PC-9 (cell line): ENCODE results near the gene ARF3. TPM values are rescaled to one million over a fixed set of nuclear protein-coding genes. Genes with fewer than 3 reads are reported as not detected.
"Not testable (repeated sequence)": the region's sequence is repeated elsewhere in the genome, so short reads cannot be mapped to it uniquely, and the experiment has no call there.

ENCODE experiments used
- BruUV-seq: library from RNA; stranded (reverse); fragments of 400-500 nt; replicated peaks from 2 replicates; lab custom pipeline; 2021; lab: Mats Ljungman, UMichigan
- CTCF ChIA-PET: fragments of 300-600 bp; sonication (Branson Sonifier 250); formaldehyde crosslinking; loops from one replicate; lab custom pipeline; 2022; ENCODE audit warnings: antibody characterized with exemption; lab: Charles Lee
- POLR2A ChIA-PET: fragments of 300-600 bp; sonication (Branson Sonifier 250); formaldehyde crosslinking; loops from one replicate; lab custom pipeline; 2022; ENCODE audit warnings: antibody characterized with exemption; ENCODE audit not compliant: unreplicated experiment; lab: Charles Lee
- DNase-seq, 2 experiments: peaks; one replicate each; pipeline versions ENCODE4 v3.0.0 to v3.0.0-alpha.2; 2015 to 2022; ENCODE audit warnings: mixed read lengths in 1 of 2
- H2AFZ ChIP-seq: fragments of 200-600 bp; sonication (generic); 2 replicates; pipeline ENCODE4 v1.8.1; 2017; ENCODE audit warnings: antibody characterized with exemption
- H3F3A ChIP-seq: fragments of 200-600 bp; sonication (generic); 2 replicates; pipeline ENCODE4 v1.8.1; 2017; ENCODE audit warnings: antibody characterized with exemption, mild to moderate bottlenecking, low read depth; ENCODE audit not compliant: insufficient read depth
- H3K27ac ChIP-seq: fragments of 200-600 bp; sonication (generic); 2 replicates; pipeline ENCODE4 v1.6.1; 2016; ENCODE audit warnings: mixed run types
- H3K27me3 ChIP-seq: fragments of 200-600 bp; sonication (generic); 2 replicates; pipeline ENCODE4 v1.6.1; 2016; ENCODE audit warnings: low read depth, mixed run types; ENCODE audit not compliant: insufficient read depth
- H3K36me3 ChIP-seq: fragments of 200-600 bp; sonication (generic); 2 replicates; pipeline ENCODE4 v1.6.1; 2016; ENCODE audit warnings: low read depth, mixed run types
- H3K4me1 ChIP-seq: fragments of 200-600 bp; sonication (generic); replicated peaks from 2 replicates; pipeline ENCODE4 v1.6.1; 2016; ENCODE audit warnings: mixed run types; ENCODE audit not compliant: insufficient read depth
- H3K4me2 ChIP-seq: fragments of 200-600 bp; sonication (generic); 2 replicates; pipeline ENCODE4 v1.6.1; 2017; ENCODE audit warnings: mixed run types
- H3K4me3 ChIP-seq: fragments of 200-600 bp; sonication (generic); 2 replicates; pipeline ENCODE4 v1.6.1; 2016; ENCODE audit warnings: mixed run types
- H3K79me2 ChIP-seq: fragments of 200-600 bp; sonication (generic); 2 replicates; pipeline ENCODE4 v1.6.1; 2017; ENCODE audit warnings: low read depth, mixed run types
- H3K9me2 ChIP-seq: fragments of 200-600 bp; sonication (generic); 2 replicates; pipeline ENCODE4 v1.8.1; 2017; ENCODE audit warnings: mild to moderate bottlenecking; ENCODE audit not compliant: insufficient read depth
- H3K9me3 ChIP-seq: fragments of 200-600 bp; sonication (generic); 2 replicates; pipeline ENCODE4 v1.8.1; 2016; ENCODE audit warnings: low read depth; ENCODE audit not compliant: insufficient read depth
- H4K20me1 ChIP-seq: fragments of 200-600 bp; sonication (generic); 2 replicates; pipeline ENCODE4 v1.8.1; 2017; ENCODE audit not compliant: insufficient read depth
- EZH2 ChIP-seq: fragments of 200-600 bp; sonication (generic); IDR thresholded peaks from 2 replicates; pipeline ENCODE4 v1.8.0; 2017; ENCODE audit warnings: antibody characterized with exemption, low read depth
- intact Hi-C: fragments of 100-400 bp; cut with micrococcal nuclease; formaldehyde crosslinking; loops from one replicate; pipeline ENCODE4 v1.10.0; 2022; ENCODE audit not compliant: unreplicated experiment
- total RNA-seq: library from RNA; stranded (reverse); gene quantifications from 2 replicates; pipeline ENCODE4 v1.2.3, GENCODE V29; 2021
- TF ChIP-seq, protein P1 (sequence below): fragments of 200-600 bp; sonication (generic); conservative IDR thresholded peaks from 2 replicates; pipeline ENCODE4 v1.6.1; 2017; ENCODE audit warnings: mixed run types, antibody characterized with exemption, mild to moderate bottlenecking, moderate library complexity

ARF3 gene
- total RNA-seq, 1 experiment from 2014 or later: 205 TPM

DNA sequence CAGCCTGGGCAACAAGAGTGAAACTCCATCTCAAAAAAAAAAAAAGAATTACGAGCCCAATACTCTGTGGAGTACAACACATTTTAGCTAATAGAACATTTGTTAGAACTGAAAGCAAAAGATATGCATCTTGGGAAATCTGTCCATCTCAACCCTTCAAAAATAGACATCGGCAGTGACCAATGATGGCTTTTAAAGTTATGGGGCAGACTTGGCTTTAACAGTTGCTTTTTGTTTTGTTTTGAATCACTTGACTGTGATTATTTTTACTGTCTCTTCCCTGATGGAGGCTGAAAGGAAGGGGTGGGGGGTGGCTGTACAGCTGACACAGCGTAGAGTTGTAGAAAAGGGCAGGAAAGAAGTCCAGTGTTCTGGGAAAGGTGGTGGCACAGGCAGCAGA lies 34.2 kb downstream of the ARF3 start:
- Histone ChIP-seq H3K27ac (no peak overlapping the region), H2AFZ (no peak overlapping the region), H3K79me2 (no peaks in the 10 kb centered on the region), H3K27me3 (no peaks in the 10 kb centered on the region), H3K4me2 (no peak overlapping the region), H3K4me3 (no peak overlapping the region), H3K4me1 (no peaks in the 10 kb centered on the region), H3K9me3 (no peaks in the 10 kb centered on the region), H4K20me1 (no peaks in the 10 kb centered on the region), H3K36me3 (no peaks in the 10 kb centered on the region), H3F3A (peaks cover 19% of the 10 kb centered on the region), H3K9me2 (no peaks in the 10 kb centered on the region)
- no peak for TF ChIP-seq EZH2
- TF ChIP-seq, protein P1, sequence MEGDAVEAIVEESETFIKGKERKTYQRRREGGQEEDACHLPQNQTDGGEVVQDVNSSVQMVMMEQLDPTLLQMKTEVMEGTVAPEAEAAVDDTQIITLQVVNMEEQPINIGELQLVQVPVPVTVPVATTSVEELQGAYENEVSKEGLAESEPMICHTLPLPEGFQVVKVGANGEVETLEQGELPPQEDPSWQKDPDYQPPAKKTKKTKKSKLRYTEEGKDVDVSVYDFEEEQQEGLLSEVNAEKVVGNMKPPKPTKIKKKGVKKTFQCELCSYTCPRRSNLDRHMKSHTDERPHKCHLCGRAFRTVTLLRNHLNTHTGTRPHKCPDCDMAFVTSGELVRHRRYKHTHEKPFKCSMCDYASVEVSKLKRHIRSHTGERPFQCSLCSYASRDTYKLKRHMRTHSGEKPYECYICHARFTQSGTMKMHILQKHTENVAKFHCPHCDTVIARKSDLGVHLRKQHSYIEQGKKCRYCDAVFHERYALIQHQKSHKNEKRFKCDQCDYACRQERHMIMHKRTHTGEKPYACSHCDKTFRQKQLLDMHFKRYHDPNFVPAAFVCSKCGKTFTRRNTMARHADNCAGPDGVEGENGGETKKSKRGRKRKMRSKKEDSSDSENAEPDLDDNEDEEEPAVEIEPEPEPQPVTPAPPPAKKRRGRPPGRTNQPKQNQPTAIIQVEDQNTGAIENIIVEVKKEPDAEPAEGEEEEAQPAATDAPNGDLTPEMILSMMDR: no peak
- ChIA-PET POLR2A (no interaction called here), CTCF (interaction anchor here (0.6 kb wide), 3 partner anchors 32 to 70 kb away, joined by 3 to 10 read pairs (median 4); no protein-coding TSS in a partner anchor)
- no TSS peak for BruUV-seq
- intact Hi-C loops: no loop called here
- no peak for DNase-seq

GRCh38 chr12:48917857-48918537 lies 39.3 kb downstream of the ARF3 start:
- Histone ChIP-seq H3K79me2 (no peaks in the 10 kb centered on the region), H3K36me3 (no peaks in the 10 kb centered on the region), H3F3A (no peaks in the 10 kb centered on the region; the same call in 1 of the 2 replicates), H4K20me1 (no peaks in the 10 kb centered on the region), H2AFZ (no peak overlapping the region), H3K27me3 (no peaks in the 10 kb centered on the region), H3K9me3 (no peaks in the 10 kb centered on the region), H3K4me3 (no peak overlapping the region), H3K27ac (no peak overlapping the region), H3K4me2 (no peak overlapping the region), H3K9me2 (no peaks in the 10 kb centered on the region), H3K4me1 (no peaks in the 10 kb centered on the region)
- ChIA-PET CTCF (no interaction called here), POLR2A (no interaction called here)
- intact Hi-C loops: no loop called here
- no TSS peak for BruUV-seq
- no peak for TF ChIP-seq EZH2
- TF ChIP-seq, protein P1: no peak
- no peak for DNase-seq

DNA sequence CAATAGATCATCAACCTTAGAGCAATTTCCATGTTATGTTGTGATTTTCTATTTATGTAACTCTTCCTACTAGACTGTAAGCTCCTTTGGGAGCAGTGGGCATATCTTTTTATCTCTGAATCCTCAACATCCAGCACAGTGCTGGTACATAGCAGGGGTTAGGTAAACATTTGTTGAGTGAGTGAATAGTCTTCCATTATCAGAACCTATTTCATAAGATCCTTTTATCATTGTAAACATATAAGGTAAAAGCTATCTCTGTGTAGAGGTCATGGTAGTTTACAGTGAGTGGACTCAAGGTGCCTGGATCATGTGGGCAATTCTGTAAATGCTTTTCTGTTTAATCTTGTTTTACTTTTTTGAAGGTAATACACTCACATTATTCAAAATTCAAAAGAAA lies 47.1 kb downstream of the ARF3 start:
- Histone ChIP-seq H3K79me2 (no peaks in the 10 kb centered on the region), H3K4me1 (peaks cover 11% of the 10 kb centered on the region), H3K4me3 (no peak overlapping the region), H3K9me2 (no peaks in the 10 kb centered on the region), H2AFZ (no peak overlapping the region), H3K4me2 (no peak overlapping the region), H3K27ac (no peak overlapping the region), H3K36me3 (no peaks in the 10 kb centered on the region), H3K27me3 (no peaks in the 10 kb centered on the region), H4K20me1 (no peaks in the 10 kb centered on the region), H3F3A (peaks cover 8% of the 10 kb centered on the region), H3K9me3 (no peaks in the 10 kb centered on the region)
- intact Hi-C loops: no loop called here
- no TSS peak for BruUV-seq
- TF ChIP-seq, protein P1: no peak
- no peak for TF ChIP-seq EZH2
- ChIA-PET POLR2A (no interaction called here), CTCF (interaction anchor here (0.6 kb wide), 2 partner anchors 11 to 37 kb away, joined by 3 to 10 read pairs; no protein-coding TSS in a partner anchor)
- DNase-seq: no peak

DNA sequence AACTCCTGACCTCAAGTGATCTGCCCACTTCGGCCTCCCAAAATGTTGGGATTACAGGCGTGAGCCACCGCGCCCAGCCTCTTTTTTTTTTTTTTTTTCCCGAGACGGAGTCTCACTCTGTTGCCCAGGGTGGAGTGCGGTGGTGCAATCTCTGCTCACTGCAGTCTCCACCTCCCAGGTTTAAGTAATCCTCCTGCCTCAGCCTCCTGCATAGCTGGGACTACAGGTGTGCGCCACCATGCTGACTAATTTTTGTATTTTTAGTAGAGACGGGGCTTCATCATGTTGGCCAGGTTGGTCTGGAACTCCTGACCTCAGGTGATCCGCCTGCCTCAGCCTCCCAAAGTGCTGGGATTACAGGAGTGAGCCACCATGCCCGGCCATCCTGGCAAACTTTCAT lies 47.6 kb downstream of the ARF3 start:
- H3K4me1 ChIP-seq: peaks cover 11% of the 10 kb centered on the region
- intact Hi-C loops, H3K27ac ChIP-seq, DNase-seq, POLR2A ChIA-PET, H3K4me3 ChIP-seq, H3K9me2 ChIP-seq, H3K27me3 ChIP-seq, H2AFZ ChIP-seq, H3F3A ChIP-seq, H3K4me2 ChIP-seq, H3K79me2 ChIP-seq, H3K36me3 ChIP-seq, BruUV-seq, H3K9me3 ChIP-seq, H4K20me1 ChIP-seq: not testable (repeated sequence)
- CTCF ChIA-PET: interaction anchor here (0.6 kb wide), 2 partner anchors 17 to 37 kb away, joined by 3 to 4 read pairs; no protein-coding TSS in a partner anchor
